ENCODE data around the gene PHF21B.
"Not testable (repeated sequence)": the region's sequence is repeated elsewhere in the genome, so short reads cannot be mapped to it uniquely, and the experiment has no call there.

The PHF21B gene

DNA sequence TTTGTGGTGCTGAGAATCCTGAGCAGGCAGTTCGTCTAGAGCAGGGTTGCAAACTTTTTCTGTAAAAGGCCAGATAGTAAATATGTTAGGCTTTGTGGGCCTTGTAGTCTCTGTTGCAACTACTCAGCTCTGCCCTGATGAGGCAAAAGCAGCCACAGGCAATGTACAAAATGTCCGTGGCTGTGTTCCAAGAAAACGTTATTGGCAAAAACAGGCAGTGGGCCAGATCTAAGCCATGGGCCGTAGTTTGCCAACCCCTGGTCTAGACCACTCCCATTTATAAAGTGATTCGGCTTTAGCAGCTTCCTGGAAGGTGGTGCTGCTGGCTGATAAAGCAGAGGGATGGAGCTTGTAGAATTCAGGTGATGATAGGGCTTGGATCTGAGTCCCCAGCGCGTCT is 151.0 kb downstream of the PHF21B start:
- not testable (repeated sequence) for H3K4me1 ChIP-seq (ENCODE audit: control insufficient read depth in 1 of 2, insufficient read depth in 2 of 2, low read length in 2 of 2); H3K27ac ChIP-seq (ENCODE audit: low read length); H3K4me3 ChIP-seq (ENCODE audit: low read depth in 1 of 2, low read length in 2 of 2); H3K36me3 ChIP-seq (ENCODE audit: control insufficient read depth in 1 of 2, insufficient read depth in 2 of 2, low read length in 2 of 2); H3K9me3 ChIP-seq (ENCODE audit: control insufficient read depth in 1 of 2, low read length in 2 of 2); H3K27me3 ChIP-seq (ENCODE audit: low read depth, low read length)

DNA sequence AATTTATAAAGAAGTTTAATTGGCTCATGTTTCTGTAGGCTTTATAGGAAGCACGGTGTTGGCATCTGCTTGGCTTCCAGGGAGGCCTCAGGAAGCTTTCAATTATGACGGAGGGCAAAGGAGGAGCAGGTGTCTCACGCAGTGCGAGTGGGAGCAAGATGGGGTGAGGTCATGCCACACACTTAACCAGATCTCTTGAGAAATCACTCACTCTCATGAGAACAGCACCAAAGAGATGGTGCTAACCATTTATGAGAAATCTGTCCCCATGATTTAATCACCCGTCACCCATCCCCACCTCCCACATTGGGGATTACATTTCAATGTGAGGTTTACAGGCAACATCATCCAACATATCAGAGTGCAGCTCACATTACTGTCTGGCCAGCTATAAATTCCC is 153.9 kb downstream of the PHF21B start:
- no peak overlapping the region for H3K27ac ChIP-seq (ENCODE audit: low read length)
- no peaks in the 10 kb centered on the region for H3K36me3 ChIP-seq (ENCODE audit: control insufficient read depth in 1 of 2, insufficient read depth in 2 of 2, low read length in 2 of 2)
- no peaks in the 10 kb centered on the region for H3K9me3 ChIP-seq (ENCODE audit: control insufficient read depth in 1 of 2, low read length in 2 of 2)
- no peaks in the 10 kb centered on the region for H3K27me3 ChIP-seq (ENCODE audit: low read depth, low read length)
- H3K4me3 ChIP-seq (ENCODE audit: low read depth in 1 of 2, low read length in 2 of 2), result no peak overlapping the region
- H3K4me1 ChIP-seq (ENCODE audit: control insufficient read depth in 1 of 2, insufficient read depth in 2 of 2, low read length in 2 of 2), result no peaks in the 10 kb centered on the region

DNA sequence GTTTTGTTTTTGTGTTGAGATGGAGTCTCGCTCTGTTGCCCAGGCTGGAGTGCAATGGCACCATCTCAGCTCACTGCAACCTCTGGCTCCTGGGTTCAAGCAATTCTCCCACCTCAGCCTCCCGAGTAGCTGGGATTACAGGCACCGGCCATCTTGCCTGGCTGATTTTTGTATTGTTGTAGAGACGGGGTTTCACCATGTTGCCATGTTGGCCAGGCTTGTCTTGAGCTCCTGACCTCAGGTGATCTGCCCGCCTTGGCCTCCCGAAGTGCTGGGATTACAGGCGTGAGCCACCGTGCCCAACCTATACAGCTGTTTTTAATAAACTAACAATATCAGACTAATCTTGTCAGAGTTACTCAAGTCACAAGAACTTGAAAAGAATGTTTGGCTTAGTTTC is 155.2 kb downstream of the PHF21B start:
- H3K4me1 ChIP-seq (ENCODE audit: control insufficient read depth in 1 of 2, insufficient read depth in 2 of 2, low read length in 2 of 2); H3K36me3 ChIP-seq (ENCODE audit: control insufficient read depth in 1 of 2, insufficient read depth in 2 of 2, low read length in 2 of 2); H3K27me3 ChIP-seq (ENCODE audit: low read depth, low read length); H3K27ac ChIP-seq (ENCODE audit: low read length); H3K9me3 ChIP-seq (ENCODE audit: control insufficient read depth in 1 of 2, low read length in 2 of 2); H3K4me3 ChIP-seq (ENCODE audit: low read depth in 1 of 2, low read length in 2 of 2): not testable (repeated sequence)

DNA sequence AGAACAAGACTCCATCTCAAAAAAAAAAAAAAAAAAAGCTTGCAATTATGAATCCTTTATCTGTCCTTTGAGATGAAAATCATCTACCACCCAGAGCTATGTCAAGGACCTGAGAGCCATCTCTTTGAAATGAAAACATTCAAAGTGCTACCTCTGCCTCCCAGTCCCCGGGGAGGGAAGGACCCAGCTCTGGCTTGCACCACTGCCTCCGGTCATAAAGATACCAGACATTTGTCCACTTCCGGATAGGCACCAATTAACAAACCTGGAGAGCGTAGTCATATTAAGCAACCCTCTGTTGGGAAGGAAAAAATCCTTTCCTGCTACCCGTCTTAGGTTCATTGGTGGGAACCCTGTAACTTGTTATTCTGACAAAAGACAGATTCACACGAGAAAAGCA is 158.9 kb downstream of the PHF21B start:
- H3K27me3 ChIP-seq (ENCODE audit: low read depth, low read length), result no peaks in the 10 kb centered on the region
- H3K4me3 ChIP-seq (ENCODE audit: low read depth in 1 of 2, low read length in 2 of 2), result no peak overlapping the region
- no peak overlapping the region for H3K27ac ChIP-seq (ENCODE audit: low read length)
- H3K4me1 ChIP-seq (ENCODE audit: control insufficient read depth in 1 of 2, insufficient read depth in 2 of 2, low read length in 2 of 2), result no peaks in the 10 kb centered on the region
- no peaks in the 10 kb centered on the region for H3K36me3 ChIP-seq (ENCODE audit: control insufficient read depth in 1 of 2, insufficient read depth in 2 of 2, low read length in 2 of 2)
- no peaks in the 10 kb centered on the region for H3K9me3 ChIP-seq (ENCODE audit: control insufficient read depth in 1 of 2, low read length in 2 of 2)

DNA sequence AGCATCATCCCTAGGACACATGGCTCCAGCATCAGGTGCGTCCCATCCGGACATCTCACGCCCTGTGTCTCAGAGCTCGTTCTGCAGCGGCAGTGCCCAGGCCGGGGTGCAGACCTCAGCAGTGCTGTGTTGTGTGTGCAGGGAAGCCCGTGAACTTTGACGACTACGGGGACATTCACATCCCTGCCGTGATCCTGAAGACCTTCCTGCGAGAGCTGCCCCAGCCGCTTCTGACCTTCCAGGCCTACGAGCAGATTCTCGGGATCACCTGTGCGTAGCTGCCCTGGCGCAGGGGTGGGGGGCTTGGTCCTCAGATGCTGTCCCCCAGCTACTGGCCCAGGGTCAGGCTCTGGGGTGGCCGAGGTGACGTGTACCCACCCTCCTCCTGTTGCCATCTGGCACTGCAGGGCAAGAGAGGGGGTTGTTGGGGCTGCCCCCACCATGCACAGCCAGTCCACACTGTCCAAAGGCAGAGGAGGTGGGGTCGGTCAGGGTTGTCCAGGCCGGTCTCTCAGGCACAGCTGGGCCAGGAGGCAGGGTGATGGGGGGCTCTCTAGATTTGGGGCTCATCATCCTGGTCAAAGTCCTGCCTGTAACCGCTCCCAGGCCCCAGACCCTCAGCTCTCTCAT is 160.9 kb downstream of the PHF21B start:
- no peaks in the 10 kb centered on the region for H3K27me3 ChIP-seq (ENCODE audit: low read depth, low read length)
- H3K36me3 ChIP-seq (ENCODE audit: control insufficient read depth in 1 of 2, insufficient read depth in 2 of 2, low read length in 2 of 2), result no peaks in the 10 kb centered on the region
- peaks cover 0 to 9% of the 10 kb centered on the region in 2 donors for H3K9me3 ChIP-seq (ENCODE audit: control insufficient read depth in 1 of 2, low read length in 2 of 2)
- no peak overlapping the region for H3K4me3 ChIP-seq (ENCODE audit: low read depth in 1 of 2, low read length in 2 of 2)
- H3K4me1 ChIP-seq (ENCODE audit: control insufficient read depth in 1 of 2, insufficient read depth in 2 of 2, low read length in 2 of 2), result no peaks in the 10 kb centered on the region
- no peak overlapping the region for H3K27ac ChIP-seq (ENCODE audit: low read length)

DNA sequence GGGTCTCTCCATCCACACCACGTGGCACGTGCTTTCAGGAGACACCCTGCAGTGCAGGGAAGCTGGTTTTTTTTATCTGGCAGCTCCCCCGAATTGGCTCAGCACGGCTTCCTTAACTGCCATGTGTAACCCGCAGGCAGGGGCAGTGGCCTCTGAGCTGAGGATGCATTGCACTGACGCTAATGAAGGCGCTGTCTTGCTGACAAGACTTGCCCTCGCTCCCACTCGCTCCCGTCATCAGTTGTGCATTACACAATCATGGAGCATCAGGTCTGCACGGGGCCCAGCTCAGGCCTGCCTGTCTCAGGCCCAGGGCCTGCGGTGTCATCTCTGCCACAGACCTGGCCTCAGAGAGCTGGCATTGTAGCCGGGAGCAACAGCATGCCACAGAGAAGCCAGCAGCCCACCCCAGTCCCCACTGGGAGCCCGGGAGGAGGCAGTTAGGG is 161.5 kb downstream of the PHF21B start:
- H3K27ac ChIP-seq (ENCODE audit: low read length), result no peak overlapping the region
- no peaks in the 10 kb centered on the region for H3K27me3 ChIP-seq (ENCODE audit: low read depth, low read length)
- no peaks in the 10 kb centered on the region for H3K4me1 ChIP-seq (ENCODE audit: control insufficient read depth in 1 of 2, insufficient read depth in 2 of 2, low read length in 2 of 2)
- no peaks in the 10 kb centered on the region for H3K36me3 ChIP-seq (ENCODE audit: control insufficient read depth in 1 of 2, insufficient read depth in 2 of 2, low read length in 2 of 2)
- H3K9me3 ChIP-seq (ENCODE audit: control insufficient read depth in 1 of 2, low read length in 2 of 2), result peaks cover 0 to 9% of the 10 kb centered on the region in 2 donors
- no peak overlapping the region for H3K4me3 ChIP-seq (ENCODE audit: low read depth in 1 of 2, low read length in 2 of 2)

DNA sequence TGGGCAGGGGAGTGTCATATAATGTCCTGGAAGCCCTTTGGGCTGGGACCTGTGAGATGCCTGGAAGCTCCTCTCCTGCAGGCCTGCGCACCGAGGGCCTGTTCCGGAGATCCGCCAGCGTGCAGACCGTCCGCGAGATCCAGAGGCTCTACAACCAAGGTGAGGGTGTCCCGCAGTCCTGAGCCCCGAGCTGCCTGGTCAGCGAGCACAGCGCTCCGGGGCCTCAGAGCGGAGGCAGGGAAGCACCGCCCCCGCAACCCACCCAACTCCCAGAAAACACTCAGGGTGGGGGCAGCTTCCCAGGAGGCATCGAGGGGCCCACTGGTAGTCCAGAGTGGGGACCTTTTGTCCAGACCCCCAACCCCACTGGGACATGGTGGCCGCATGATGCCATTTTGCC is 161.9 kb downstream of the PHF21B start:
- peaks cover 0 to 9% of the 10 kb centered on the region in 2 donors for H3K9me3 ChIP-seq (ENCODE audit: control insufficient read depth in 1 of 2, low read length in 2 of 2)
- H3K4me1 ChIP-seq (ENCODE audit: control insufficient read depth in 1 of 2, insufficient read depth in 2 of 2, low read length in 2 of 2), result no peaks in the 10 kb centered on the region
- no peaks in the 10 kb centered on the region for H3K27me3 ChIP-seq (ENCODE audit: low read depth, low read length)
- no peaks in the 10 kb centered on the region for H3K36me3 ChIP-seq (ENCODE audit: control insufficient read depth in 1 of 2, insufficient read depth in 2 of 2, low read length in 2 of 2)
- no peak overlapping the region for H3K4me3 ChIP-seq (ENCODE audit: low read depth in 1 of 2, low read length in 2 of 2)
- no peak overlapping the region for H3K27ac ChIP-seq (ENCODE audit: low read length)

DNA sequence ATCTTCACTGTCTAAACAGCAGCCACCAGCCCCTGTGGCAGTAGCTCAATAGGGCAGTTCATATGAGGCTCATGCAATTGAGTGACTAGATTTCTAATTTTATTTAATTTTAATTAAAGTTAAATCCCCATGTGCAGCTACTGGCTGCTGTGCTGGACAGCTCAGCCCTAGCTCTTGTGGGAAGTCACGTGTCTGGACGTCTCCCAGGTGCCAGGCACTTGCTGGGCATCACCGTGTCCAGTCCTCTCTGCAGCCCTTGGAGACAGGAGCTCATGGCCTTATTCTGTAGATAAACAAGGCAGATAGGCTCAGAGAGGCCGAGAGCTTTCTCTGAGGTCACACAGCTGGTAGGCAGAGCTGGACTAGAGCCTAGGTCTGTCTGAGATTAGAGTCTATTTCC is 162.4 kb downstream of the PHF21B start:
- Histone ChIP-seq H3K4me3 (ENCODE audit: low read depth in 1 of 2, low read length in 2 of 2) (no peak overlapping the region), H3K4me1 (ENCODE audit: control insufficient read depth in 1 of 2, insufficient read depth in 2 of 2, low read length in 2 of 2) (no peaks in the 10 kb centered on the region), H3K27ac (ENCODE audit: low read length) (no peak overlapping the region), H3K36me3 (ENCODE audit: control insufficient read depth in 1 of 2, insufficient read depth in 2 of 2, low read length in 2 of 2) (no peaks in the 10 kb centered on the region), H3K27me3 (ENCODE audit: low read depth, low read length) (no peaks in the 10 kb centered on the region), H3K9me3 (ENCODE audit: control insufficient read depth in 1 of 2, low read length in 2 of 2) (peaks cover 0 to 9% of the 10 kb centered on the region in 2 donors)

DNA sequence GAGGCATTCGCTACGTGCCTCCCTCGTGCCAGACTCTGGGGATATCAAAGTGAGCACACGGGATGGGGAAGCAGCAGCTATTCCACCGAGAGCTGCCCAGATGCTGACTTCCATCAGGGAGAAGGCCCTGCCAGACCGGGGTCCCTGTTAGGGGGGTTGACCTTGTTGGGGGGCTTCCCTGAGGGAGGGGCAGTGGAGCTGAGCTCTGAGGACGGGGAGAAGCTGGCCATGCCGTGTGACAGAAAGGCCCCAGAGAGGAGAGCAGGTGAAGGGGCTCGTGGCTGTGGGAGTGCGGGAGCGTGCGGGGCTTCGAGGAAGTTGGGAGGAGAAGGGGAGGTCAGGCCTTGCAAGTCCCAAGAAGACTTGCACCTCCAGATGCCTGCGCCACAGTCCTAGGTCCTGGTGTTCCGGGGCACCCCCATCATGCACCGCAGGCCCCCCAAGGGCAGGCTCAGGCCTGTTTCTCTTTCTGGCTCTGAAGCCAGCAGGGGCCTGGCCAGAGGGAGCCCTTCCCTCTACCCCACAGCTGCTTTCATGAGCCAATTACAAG is 163.0 kb downstream of the PHF21B start:
- Histone ChIP-seq H3K4me1 (ENCODE audit: control insufficient read depth in 1 of 2, insufficient read depth in 2 of 2, low read length in 2 of 2) (no peaks in the 10 kb centered on the region), H3K27ac (ENCODE audit: low read length) (no peak overlapping the region), H3K9me3 (ENCODE audit: control insufficient read depth in 1 of 2, low read length in 2 of 2) (peaks cover 0 to 9% of the 10 kb centered on the region in 2 donors), H3K36me3 (ENCODE audit: control insufficient read depth in 1 of 2, insufficient read depth in 2 of 2, low read length in 2 of 2) (no peaks in the 10 kb centered on the region), H3K4me3 (ENCODE audit: low read depth in 1 of 2, low read length in 2 of 2) (no peak overlapping the region), H3K27me3 (ENCODE audit: low read depth, low read length) (no peaks in the 10 kb centered on the region)

DNA sequence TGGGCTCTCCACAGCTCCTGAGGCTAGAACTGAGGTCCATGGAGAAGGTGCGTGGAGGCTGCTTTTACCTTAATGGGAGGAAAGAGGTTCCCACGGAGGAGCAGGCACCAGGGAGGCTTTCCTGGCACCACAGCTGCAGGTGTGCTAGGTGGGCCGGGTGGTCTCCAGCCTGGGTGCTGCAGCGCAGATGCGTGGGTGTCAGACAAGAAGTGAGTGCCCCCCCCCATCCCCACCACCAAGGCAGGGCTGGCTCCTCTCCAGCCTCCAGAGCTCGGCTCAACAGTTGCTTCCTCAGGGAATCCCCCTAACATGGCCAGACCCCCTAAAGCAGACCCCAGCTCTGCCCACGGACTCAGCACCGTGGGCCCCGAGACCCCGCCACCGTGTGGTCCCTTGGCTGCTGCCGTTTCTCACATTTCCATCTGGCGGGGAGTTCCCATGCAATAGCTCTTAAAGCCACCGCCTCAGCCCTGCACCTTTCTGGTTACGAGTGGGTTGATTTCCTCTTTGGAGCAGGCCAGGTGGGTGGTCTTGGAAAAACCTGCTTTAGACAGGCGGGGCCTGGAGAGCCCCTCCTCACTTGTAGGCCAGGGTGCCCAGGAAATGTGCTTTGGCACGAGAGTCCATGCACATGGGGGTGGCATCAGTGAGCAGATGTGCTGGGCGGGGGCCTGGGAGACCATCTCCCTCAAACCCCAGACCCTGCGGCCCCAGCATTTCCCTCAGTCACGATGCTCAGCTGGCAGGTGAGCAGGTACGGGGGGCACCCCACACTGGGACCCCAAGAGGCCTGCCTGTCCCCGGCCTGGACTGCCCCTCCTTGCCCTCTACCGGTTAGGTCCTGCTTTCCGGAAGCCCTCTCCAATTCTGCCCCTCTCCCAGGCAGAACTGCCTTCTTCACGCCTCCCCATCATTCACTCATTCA is 163.7 kb downstream of the PHF21B start:
- Histone ChIP-seq H3K4me3 (ENCODE audit: low read depth in 1 of 2, low read length in 2 of 2) (no peak overlapping the region), H3K9me3 (ENCODE audit: control insufficient read depth in 1 of 2, low read length in 2 of 2) (peaks cover 0 to 9% of the 10 kb centered on the region in 2 donors), H3K27ac (ENCODE audit: low read length) (no peak overlapping the region), H3K27me3 (ENCODE audit: low read depth, low read length) (no peaks in the 10 kb centered on the region), H3K36me3 (ENCODE audit: control insufficient read depth in 1 of 2, insufficient read depth in 2 of 2, low read length in 2 of 2) (no peaks in the 10 kb centered on the region), H3K4me1 (ENCODE audit: control insufficient read depth in 1 of 2, insufficient read depth in 2 of 2, low read length in 2 of 2) (no peaks in the 10 kb centered on the region)

DNA sequence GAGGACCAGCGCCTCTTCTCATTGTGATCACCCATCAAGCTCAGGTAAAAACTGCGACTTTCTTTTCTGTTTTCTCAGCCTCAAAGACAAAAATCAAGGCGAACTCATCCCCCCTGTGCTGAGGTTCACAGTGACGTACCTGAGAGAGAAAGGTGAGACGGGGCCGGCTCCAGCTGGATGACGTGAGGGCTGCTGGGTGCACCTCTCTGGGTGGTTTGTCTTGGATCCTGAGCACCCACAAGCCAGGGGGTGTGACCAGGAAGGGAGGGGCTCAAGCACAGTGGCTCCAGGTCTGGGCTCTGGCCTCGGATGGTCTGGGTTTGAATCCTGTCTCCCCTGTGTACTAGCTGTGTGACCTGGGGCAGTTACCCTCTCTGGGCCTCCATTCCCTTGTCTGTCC is 164.6 kb downstream of the PHF21B start:
- H3K36me3 ChIP-seq (ENCODE audit: control insufficient read depth in 1 of 2, insufficient read depth in 2 of 2, low read length in 2 of 2), result no peaks in the 10 kb centered on the region
- H3K4me1 ChIP-seq (ENCODE audit: control insufficient read depth in 1 of 2, insufficient read depth in 2 of 2, low read length in 2 of 2), result no peaks in the 10 kb centered on the region
- no peak overlapping the region for H3K4me3 ChIP-seq (ENCODE audit: low read depth in 1 of 2, low read length in 2 of 2)
- H3K27me3 ChIP-seq (ENCODE audit: low read depth, low read length), result no peaks in the 10 kb centered on the region
- H3K9me3 ChIP-seq (ENCODE audit: control insufficient read depth in 1 of 2, low read length in 2 of 2), result peaks cover 0 to 9% of the 10 kb centered on the region in 2 donors
- no peak overlapping the region for H3K27ac ChIP-seq (ENCODE audit: low read length)
